GM21381 (cell line): ENCODE results near the gene ADD1.

Experiments used
- ATAC-seq: cut with Tn5 transposase; IDR thresholded peaks from one replicate; pipeline ENCODE4 v1.9.1; 2021; ENCODE audit warnings: mild to moderate bottlenecking, moderate library complexity; ENCODE audit not compliant: unreplicated experiment

The ADD1 gene

DNA sequence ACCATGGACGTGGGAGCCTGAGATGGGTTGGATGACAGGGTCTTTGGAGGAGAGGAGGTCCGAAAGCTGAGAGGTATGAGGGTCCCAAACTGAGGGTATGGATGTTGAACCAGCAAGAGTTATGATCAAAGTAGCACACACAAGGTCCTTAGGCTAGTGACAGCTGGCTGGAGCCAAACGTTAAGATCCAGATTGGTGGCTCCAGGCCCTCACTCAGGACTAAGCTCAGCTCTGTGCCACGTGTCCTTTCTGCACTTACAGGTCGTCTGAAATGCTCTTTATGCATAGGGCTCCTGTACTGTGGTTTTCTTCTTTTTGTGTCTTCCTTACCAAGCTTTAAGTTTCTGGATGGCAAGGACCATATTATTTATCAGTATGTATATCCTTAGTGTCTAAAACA is 35.4 kb downstream of the ADD1 start:
- ATAC-seq, result no peak

GRCh38 chr4:2881431-2881830 is 37.8 kb downstream of the ADD1 start:
- no peak for ATAC-seq

DNA sequence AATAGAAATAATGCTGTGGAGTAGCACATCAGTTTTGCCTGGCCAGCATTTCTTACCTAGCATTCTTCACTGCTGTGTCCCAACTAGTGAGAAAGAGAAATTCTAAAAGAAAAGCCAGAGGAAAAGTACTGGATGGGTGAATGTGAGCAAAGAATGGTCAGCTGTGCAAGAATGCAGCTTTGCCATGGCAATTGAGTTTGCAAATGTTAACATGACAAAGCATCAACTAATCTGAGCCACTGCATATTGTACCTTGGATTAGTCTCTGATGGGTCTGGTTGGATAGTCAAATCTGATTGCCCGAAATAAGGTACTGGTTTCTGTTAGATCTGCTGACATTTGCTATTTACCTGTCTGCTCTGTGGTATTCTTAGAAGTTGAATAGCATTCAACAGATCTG is 38.7 kb downstream of the ADD1 start:
- no peak for ATAC-seq

- no peak for ATAC-seq
Observed at GRCh38 chr4:2886161-2886560, 42.5 kb downstream of the ADD1 start.

DNA sequence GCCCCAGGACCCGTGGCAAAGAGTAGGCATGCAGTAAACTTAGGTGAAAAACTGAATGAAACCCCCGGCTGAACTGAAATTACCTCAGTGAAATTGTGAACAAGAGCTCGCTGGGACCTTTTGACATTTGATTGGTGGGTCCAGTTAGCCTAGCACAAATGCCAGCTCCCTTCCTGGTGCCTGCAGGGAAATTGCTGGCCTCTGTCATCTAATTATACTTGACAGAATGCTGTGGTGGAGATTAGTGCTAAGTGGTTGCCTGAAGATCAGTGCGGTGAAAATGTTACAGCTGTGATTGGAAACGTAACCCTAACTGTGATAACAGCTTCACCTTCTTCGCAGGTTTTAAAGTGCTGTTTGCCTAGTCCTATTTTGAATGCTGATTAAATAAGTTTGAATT is 43.0 kb downstream of the ADD1 start:
- ATAC-seq, result no peak

- ATAC-seq, result no peak
Observed at GRCh38 chr4:2887343-2887742, 43.7 kb downstream of the ADD1 start.

- no peak for ATAC-seq
Observed at GRCh38 chr4:2888886-2889285, 45.2 kb downstream of the ADD1 start.

GRCh38 chr4:2891294-2891693 is 47.6 kb downstream of the ADD1 start:
- no peak for ATAC-seq

- no peak for ATAC-seq
Observed at GRCh38 chr4:2893772-2894171, 50.1 kb downstream of the ADD1 start.

DNA sequence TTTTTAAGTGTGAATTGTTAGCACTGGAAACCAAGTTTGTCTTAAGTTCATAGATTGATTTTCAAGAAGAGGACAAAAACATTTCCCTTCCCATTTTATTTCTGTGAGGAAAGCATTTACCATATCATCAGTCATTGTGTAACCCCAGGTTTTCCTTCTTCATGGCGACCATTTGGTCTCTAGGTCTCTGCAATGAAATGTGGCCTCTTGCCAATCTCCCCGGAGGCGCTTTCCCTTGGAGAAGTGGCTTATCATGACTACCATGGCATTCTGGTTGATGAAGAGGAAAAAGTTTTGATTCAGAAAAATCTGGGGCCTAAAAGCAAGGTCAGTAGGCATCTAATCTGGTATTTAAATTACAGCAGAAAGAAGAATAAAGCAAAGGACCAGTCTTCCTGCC is 54.4 kb downstream of the ADD1 start:
- no peak for ATAC-seq

DNA sequence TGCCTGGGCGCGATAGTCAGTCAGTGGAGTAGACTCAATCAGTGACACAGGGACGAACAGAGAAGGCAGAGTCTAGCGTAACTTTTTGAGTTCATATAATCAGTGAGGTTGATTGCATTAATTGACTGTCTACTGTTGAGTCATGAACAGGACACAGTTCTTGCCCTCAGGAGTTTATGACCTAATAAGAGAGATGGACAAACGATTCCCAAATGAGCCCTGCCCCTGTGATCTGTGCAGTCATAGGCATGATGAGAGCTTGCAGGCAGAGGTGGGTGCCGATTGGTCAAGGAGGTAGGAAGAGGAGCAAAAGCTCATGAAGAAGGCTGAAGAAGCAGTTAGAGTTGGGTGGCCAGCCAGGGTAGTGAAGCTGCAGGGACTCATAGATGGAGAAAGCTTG is 57.1 kb downstream of the ADD1 start:
- ATAC-seq, result no peak

DNA sequence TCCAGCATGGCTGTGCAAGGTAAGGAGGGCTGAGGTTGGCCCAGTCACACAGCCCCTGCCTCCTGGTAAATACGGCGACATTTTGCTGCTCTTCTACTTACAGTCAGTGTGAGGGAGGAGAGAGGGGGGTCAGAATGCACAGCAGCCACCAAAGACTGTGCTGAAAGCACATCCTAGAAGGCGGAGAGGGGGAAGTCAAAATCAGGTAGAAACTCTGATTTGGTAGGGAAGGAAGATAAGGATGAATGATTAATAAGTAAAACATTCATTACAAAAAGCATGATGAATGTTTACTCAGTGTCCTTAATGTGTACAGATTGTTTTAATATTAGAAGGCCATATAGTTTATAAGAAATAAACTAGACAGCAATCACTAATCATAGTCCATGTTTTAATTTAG is 57.5 kb downstream of the ADD1 start:
- ATAC-seq, result no peak

DNA sequence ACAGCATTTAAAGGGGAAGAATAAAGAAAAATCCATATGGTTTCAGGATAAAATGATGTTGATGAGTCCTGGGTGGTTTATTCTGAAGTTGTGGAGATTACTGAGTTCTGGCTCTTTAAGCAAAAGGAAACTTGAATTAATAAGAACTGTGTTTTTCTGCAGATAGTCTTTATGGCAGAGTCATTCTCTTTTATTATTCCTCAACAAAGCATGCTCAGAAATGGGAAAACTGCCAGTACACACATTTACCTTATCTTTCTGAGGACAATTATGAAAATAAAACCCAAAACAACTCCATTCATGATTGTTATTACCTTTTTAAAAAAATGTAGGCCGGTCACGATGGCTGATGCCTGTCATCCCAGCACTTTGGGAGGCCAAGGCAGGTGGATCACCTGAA is 58.5 kb downstream of the ADD1 start:
- no peak for ATAC-seq

DNA sequence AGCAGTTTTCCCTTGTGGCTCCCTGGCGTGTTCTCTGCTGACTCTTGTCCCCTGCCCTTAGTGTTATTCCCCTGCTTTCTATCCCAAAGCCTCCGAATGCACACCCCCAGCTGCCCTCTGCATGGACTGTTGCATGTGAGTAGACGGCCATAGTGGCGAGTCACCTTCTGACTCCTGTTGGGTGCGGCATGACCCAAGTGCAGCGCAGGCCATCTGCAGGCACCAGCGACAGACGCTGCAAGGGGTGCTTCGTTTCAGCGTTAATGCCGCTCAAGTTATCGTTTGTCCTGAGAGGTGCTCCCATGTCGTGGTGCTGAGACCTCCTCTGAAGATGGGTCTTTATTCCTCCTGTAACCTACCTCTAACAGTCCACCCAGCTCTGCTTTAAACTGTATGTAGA is 61.9 kb downstream of the ADD1 start:
- no peak for ATAC-seq

DNA sequence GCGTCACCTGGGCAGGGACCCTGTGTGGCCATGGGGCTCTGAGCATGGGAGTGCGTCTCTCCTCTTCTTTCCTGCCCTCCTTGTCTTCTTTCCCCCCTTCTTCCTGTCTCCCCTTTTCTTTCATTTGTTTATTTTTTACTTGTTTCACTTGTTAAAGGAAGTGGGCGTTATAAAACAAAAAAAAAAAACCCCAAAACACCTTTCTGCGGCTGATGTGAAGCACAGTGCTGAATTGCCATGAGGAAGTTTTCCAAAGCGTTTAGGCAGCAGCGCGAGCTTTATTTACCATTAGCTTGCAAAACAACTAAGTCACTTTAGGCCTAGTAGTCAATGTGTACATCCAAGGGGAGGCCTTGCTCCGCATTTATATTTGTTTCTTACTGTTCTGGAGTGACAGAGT is 62.6 kb downstream of the ADD1 start:
- no peak for ATAC-seq

- no peak for ATAC-seq
Observed at GRCh38 chr4:2907226-2907625, 63.6 kb downstream of the ADD1 start.

DNA sequence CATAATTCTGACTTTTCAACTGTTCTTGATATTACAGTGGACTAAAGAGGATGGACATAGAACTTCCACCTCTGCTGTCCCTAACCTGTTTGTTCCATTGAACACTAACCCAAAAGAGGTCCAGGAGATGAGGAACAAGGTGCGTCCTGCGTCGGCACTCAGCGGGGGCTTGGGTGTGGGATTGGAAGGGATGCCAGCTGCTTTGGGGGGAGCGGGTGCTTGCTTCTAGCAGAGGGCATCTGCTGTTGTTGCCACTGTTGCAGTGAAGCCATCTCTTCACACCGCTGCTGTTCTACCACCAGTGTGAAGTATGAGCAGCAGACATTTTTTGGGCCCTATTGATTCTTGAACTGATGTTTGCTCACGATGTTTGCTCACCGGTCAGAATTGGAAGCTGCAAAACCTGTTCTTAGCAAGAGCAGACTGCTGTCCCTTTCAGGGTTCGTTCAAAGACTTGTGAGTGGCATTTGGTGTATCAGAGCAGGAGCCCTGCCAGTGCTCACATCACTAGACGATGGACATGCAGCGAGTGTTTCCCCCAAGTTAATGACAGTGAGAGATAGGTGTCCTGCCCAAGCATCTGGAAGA is 64.2 kb downstream of the ADD1 start:
- no peak for ATAC-seq

- no peak for ATAC-seq
Observed at GRCh38 chr4:2908686-2909085, 65.0 kb downstream of the ADD1 start.

- ATAC-seq, result no peak
Observed at GRCh38 chr4:2909583-2909982, 65.9 kb downstream of the ADD1 start.

- ATAC-seq, result no peak
Observed at GRCh38 chr4:2910409-2910808, 66.8 kb downstream of the ADD1 start.

DNA sequence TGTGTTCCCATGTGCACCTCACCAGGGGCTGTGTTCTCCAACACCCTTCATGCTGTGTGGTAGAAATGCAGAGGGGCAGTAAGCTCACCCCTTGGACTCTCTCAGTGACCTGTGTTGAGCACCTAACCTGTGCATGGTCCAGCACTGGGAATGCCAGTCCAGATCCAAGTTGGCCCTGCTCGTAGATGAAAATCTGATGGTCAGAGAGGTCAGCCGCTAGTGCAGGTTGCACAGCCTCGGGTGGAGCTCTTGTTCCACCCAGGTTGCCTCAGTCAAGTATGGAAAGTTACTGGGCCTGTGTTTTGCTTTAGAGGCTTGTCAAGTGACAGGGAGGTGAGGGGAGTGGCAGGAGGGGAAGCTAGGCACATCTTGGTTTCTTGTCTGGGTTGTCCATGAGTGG is 68.2 kb downstream of the ADD1 start:
- no peak for ATAC-seq

- no peak for ATAC-seq
Observed at GRCh38 chr4:2913168-2913567, 69.5 kb downstream of the ADD1 start.

- peak; percentile 62 for ATAC-seq
Observed at GRCh38 chr4:2914256-2915126, 70.8 kb downstream of the ADD1 start.
